Fibroblast of lung (primary cell): ENCODE measurements around the gene KMT2E. TPM values are rescaled to one million over a fixed set of nuclear protein-coding genes. Genes with fewer than 3 reads are reported as not detected.
A peak's percentile ranks its signal among the peaks of the same experiment; 100 is the strongest.

ENCODE experiments used
- DNase-seq, 2 donors: peaks; one replicate each; pipeline versions ENCODE4 v3.0.0 to v3.0.0-alpha.2; 2010; ENCODE audit warnings: low read depth in 2 of 2
- H2AFZ ChIP-seq: 2 replicates; pipeline ENCODE4 v1.5.1; 2012; ENCODE audit warnings: low read length, control low read depth, inconsistent platforms
- H3K27ac ChIP-seq: 2 replicates; pipeline ENCODE4 v1.5.1; 2011; ENCODE audit warnings: low read length, control low read depth; ENCODE audit not compliant: insufficient read depth
- H3K27me3 ChIP-seq: 2 replicates; pipeline ENCODE4 v1.5.1; 2011; ENCODE audit warnings: mild to moderate bottlenecking, low read length; ENCODE audit not compliant: control insufficient read depth, insufficient read depth
- H3K36me3 ChIP-seq: 2 replicates; pipeline ENCODE4 v1.5.1; 2011; ENCODE audit warnings: low read length; ENCODE audit not compliant: control insufficient read depth, insufficient read depth
- H3K4me1 ChIP-seq: 2 replicates; pipeline ENCODE4 v1.5.1; 2011; ENCODE audit warnings: low read length; ENCODE audit not compliant: control insufficient read depth, insufficient read depth; ENCODE audit errors: extremely low read depth
- H3K4me2 ChIP-seq: 2 replicates; pipeline ENCODE4 v1.5.1; 2011; ENCODE audit warnings: low read length, control low read depth; ENCODE audit not compliant: insufficient read depth; ENCODE audit errors: extremely low read depth
- H3K4me3 ChIP-seq, 4 experiments: fragments of 200-600 bp in 1 of 4; sonication (generic) in 1 of 4; replicated peaks in 1 of 4; 2 replicates each; pipeline ENCODE4 v1.5.1; 2011 to 2016; ENCODE audit warnings: low read length in 4 of 4, low read depth in 3 of 4, mild to moderate bottlenecking in 3 of 4, control low read depth in 2 of 4, inconsistent platforms in 1 of 4, mixed read lengths in 1 of 4; ENCODE audit not compliant: insufficient read depth in 1 of 4; ENCODE audit errors: control extremely low read depth in 1 of 4
- H3K79me2 ChIP-seq: 2 replicates; pipeline ENCODE4 v1.5.1; 2012; ENCODE audit warnings: mild to moderate bottlenecking, low read length, inconsistent platforms; ENCODE audit not compliant: control insufficient read depth, insufficient read depth
- H3K9ac ChIP-seq: 2 replicates; pipeline ENCODE4 v1.5.1; 2011; ENCODE audit warnings: mild to moderate bottlenecking, low read length, control low read depth; ENCODE audit not compliant: insufficient read depth
- H3K9me3 ChIP-seq: 2 replicates; pipeline ENCODE4 v1.5.1; 2012; ENCODE audit warnings: low read depth, low read length; ENCODE audit not compliant: control insufficient read depth, insufficient read depth
- H4K20me1 ChIP-seq: 2 replicates; pipeline ENCODE4 v1.5.1; 2011; ENCODE audit warnings: low read length; ENCODE audit not compliant: control insufficient read depth, insufficient read depth; ENCODE audit errors: extremely low read depth
- CTCF ChIP-seq, 2 donors: IDR thresholded peaks in 1 of 2; conservative IDR thresholded peaks in 1 of 2; 1 replicate in 1 of 2; 2 replicates in 1 of 2; pipeline ENCODE4 v1.5.1; 2011 to 2012; ENCODE audit warnings: low read length in 2 of 2, control low read depth in 1 of 2, inconsistent platforms in 1 of 2, low read depth in 1 of 2, mild to moderate bottlenecking in 1 of 2
- EZH2 ChIP-seq: IDR thresholded peaks from 2 replicates; pipeline ENCODE4 v1.5.1; 2012; ENCODE audit warnings: low read length, control low read depth, mild to moderate bottlenecking; ENCODE audit errors: missing control alignments
- polyA plus RNA-seq, 2 donors: library from polyadenylated mRNA; depleted of rRNA in 1 of 2; stranded (reverse) in 1 of 2; unstranded in 1 of 2; fragments of >200 nt; gene quantifications; 2 replicates each; pipeline ENCODE4 v1.2.1, GENCODE V29; 2011 to 2012; ENCODE audit warnings: missing spikeins in 1 of 2
- total RNA-seq: library from RNA; depleted of rRNA; stranded (reverse); fragments of >200 nt; gene quantifications from 2 replicates; pipeline ENCODE4 v1.2.1, GENCODE V29; 2014

The KMT2E gene
- total and polyA plus RNA-seq, 2 donors (not counting 1 experiment from before 2014, with no cell fraction given), result 7.5 to 95.0 TPM

- Histone ChIP-seq H3K36me3 (no peaks in the 10 kb centered on the region), H4K20me1 (no peaks in the 10 kb centered on the region), H3K79me2 (peaks cover 4% of the 10 kb centered on the region)
Observed at GRCh38 chr7:105096306-105096705, 82.3 kb downstream of the KMT2E start.

DNA sequence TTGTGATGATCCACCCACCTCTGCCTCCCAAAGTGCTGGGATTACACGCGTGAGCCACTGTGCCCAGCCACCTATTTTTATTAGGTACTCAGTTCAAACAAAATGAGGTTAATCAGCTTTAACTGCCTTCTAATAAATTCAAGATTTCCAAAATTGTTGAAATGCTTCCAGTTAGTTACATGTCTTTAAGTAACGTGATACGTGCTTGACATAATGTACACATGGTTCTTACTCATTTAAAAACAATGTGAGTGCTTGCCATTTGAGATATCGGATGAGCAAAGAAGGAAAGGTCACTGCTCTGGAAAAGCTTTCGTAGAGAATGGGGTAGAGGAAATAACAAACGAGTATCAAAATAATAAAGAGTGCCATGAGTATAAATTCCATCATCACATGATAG is 83.6 kb downstream of the KMT2E start:
- no peak overlapping the region for H3K4me3 ChIP-seq
- TF ChIP-seq CTCF (conservative IDR thresholded peaks at IDR 0.05 in 1 of 2, IDR thresholded peaks at IDR 0.05 in 1 of 2; ENCODE audit: low read depth in 1 of 2, low read length in 2 of 2), result no peak
- TF ChIP-seq EZH2, result no peak
- no peaks in the 10 kb centered on the region for H3K27me3 ChIP-seq
- H3K4me1 ChIP-seq, result peaks cover 8% of the 10 kb centered on the region
- no peak overlapping the region for H2AFZ ChIP-seq
- DNase-seq, result peak; percentile 81 to 90
- H3K27ac ChIP-seq, result peak overlapping the region; percentile 11
- H3K4me2 ChIP-seq, result no peak overlapping the region
- no peaks in the 10 kb centered on the region for H3K36me3 ChIP-seq
- no peaks in the 10 kb centered on the region for H3K9me3 ChIP-seq
- no peak overlapping the region for H3K9ac ChIP-seq
- peaks cover 2% of the 10 kb centered on the region for H3K79me2 ChIP-seq
- no peaks in the 10 kb centered on the region for H4K20me1 ChIP-seq

More at GRCh38 chr7:105096306-105096705, 82.3 kb downstream of the KMT2E start:
- Histone ChIP-seq H3K27me3 (no peaks in the 10 kb centered on the region), H3K4me1 (peaks cover 8% of the 10 kb centered on the region), H3K4me3 (no peak overlapping the region), H3K9ac (no peak overlapping the region), H2AFZ (no peak overlapping the region), H3K9me3 (no peaks in the 10 kb centered on the region), H3K4me2 (no peak overlapping the region), H3K27ac (no peak overlapping the region)
- TF ChIP-seq CTCF (conservative IDR thresholded peaks at IDR 0.05 in 1 of 2, IDR thresholded peaks at IDR 0.05 in 1 of 2; ENCODE audit: low read depth in 1 of 2, low read length in 2 of 2) (no peak), EZH2 (no peak)
- DNase-seq, result no peak

DNA sequence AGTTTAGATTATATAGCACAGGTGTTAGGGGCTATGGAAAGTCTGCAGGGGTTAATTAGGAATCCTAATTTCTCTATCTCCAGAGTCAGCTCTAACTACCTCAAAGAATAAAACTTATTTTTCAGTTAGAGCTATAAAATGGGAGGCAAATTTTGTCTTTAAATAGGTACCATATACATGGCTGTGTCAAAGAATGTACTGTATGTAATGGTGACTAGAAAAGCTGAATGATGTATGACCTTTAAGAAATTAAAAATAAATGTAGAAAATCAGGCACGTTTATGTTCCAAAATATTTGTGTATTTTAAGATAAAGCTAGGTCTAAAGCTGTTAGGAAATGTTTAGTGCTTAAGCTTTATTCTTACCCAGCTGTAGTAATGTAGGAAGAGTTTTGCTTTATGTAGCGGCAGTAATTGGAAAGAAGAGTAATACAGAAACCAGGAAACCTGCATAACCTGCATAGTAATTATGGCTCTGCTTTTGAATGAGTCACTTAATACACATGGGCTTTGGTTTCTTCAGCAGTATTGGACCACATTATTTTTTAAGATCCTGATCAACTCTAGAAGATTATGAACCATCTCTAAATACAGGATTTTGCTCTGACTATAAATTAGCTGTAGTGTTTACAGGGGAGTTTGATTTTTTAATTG is 85.0 kb downstream of the KMT2E start:
- Histone ChIP-seq H3K4me3 (no peak overlapping the region), H3K27ac (no peak overlapping the region), H2AFZ (no peak overlapping the region), H3K4me1 (peaks cover 8% of the 10 kb centered on the region), H3K9ac (no peak overlapping the region), H3K9me3 (no peaks in the 10 kb centered on the region), H3K79me2 (peaks cover 2% of the 10 kb centered on the region), H4K20me1 (no peaks in the 10 kb centered on the region), H3K4me2 (no peak overlapping the region), H3K36me3 (no peaks in the 10 kb centered on the region), H3K27me3 (no peaks in the 10 kb centered on the region)
- TF ChIP-seq EZH2 (no peak), CTCF (conservative IDR thresholded peaks at IDR 0.05 in 1 of 2, IDR thresholded peaks at IDR 0.05 in 1 of 2; ENCODE audit: low read depth in 1 of 2, low read length in 2 of 2) (no peak)
- DNase-seq, result peak in 1 of 2 donors; percentile 32
